ENCODE measurements around the gene ESD. TPM values are rescaled to one million over a fixed set of nuclear protein-coding genes. Genes with fewer than 3 reads are reported as not detected.
"Not testable (repeated sequence)": the region's sequence is repeated elsewhere in the genome, so short reads cannot be mapped to it uniquely, and the experiment has no call there.

The ESD gene
- total RNA-seq, 1 donor from 2014 or later, result 96.9 TPM

DNA sequence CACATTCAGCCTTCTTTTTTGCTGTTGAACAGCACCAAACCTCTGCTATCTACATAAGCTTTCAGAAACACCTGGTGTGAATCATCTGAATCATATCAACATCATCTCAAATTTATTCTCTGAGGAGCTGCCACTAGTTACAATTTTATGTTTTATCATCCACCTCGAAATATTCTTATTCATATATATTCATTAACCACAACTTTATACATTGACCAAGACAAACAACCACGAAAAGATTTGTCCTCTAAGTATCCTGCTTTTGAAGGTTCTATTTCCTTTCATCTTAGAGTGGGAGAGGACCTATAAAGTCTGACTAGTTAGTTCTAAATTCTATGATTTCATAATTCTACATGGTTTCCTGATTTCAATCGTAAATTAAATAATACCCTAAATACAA lies 18.9 kb downstream of the ESD start:
- Mint-ChIP-seq H3K4me1 (ENCODE audit: low read depth) (no peaks in the 10 kb centered on the region), H3K27ac (no peak overlapping the region), H3K36me3 (ENCODE audit: insufficient read depth) (peaks cover 25% of the 10 kb centered on the region), H3K4me3 (ENCODE audit: low read depth) (no peak overlapping the region), H3K9me3 (ENCODE audit: low read depth) (no peaks in the 10 kb centered on the region), H3K27me3 (no peaks in the 10 kb centered on the region)
- no peak for TF ChIP-seq CTCF (IDR thresholded peaks at IDR 0.05; ENCODE audit: unreplicated experiment)
- no peak for DNase-seq (ENCODE audit: low spot score, unreplicated experiment)

GRCh38 chr13:46775385-46776107 lies 21.4 kb downstream of the ESD start:
- H3K4me3 Mint-ChIP-seq (ENCODE audit: low read depth), result no peak overlapping the region

DNA sequence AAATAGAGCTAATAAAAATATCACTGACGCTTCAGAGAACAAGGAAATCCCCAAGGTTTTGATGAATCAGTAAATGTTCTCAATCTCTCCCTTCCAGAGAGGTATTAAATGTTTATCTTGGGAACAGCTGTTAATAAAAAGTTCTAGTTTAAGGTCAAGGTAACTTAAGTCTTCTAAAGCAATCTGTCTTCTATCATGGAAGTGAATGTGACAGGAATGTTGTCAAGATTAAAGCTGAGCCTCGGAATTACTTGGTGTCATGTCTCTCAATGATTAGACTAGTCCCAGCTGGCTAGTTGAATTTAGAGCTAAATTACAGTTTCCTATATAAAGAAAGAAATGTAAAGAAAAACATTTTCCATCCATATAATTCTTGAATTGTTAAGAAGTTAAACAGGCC lies 23.4 kb downstream of the ESD start:
- Mint-ChIP-seq H3K4me1 (ENCODE audit: low read depth) (no peaks in the 10 kb centered on the region), H3K27ac (no peak overlapping the region), H3K27me3 (no peaks in the 10 kb centered on the region), H3K4me3 (ENCODE audit: low read depth) (no peak overlapping the region), H3K9me3 (ENCODE audit: low read depth) (no peaks in the 10 kb centered on the region), H3K36me3 (ENCODE audit: insufficient read depth) (peaks cover 31% of the 10 kb centered on the region)
- no peak for DNase-seq (ENCODE audit: low spot score, unreplicated experiment)
- no peak for TF ChIP-seq CTCF (IDR thresholded peaks at IDR 0.05; ENCODE audit: unreplicated experiment)

More at GRCh38 chr13:46775385-46776107, 21.4 kb downstream of the ESD start:
- H3K4me1 Mint-ChIP-seq (ENCODE audit: low read depth), result no peaks in the 10 kb centered on the region
- DNase-seq (ENCODE audit: low spot score, unreplicated experiment), result no peak
- H3K9me3 Mint-ChIP-seq (ENCODE audit: low read depth), result no peaks in the 10 kb centered on the region
- no peaks in the 10 kb centered on the region for H3K27me3 Mint-ChIP-seq
- H3K27ac Mint-ChIP-seq, result no peak overlapping the region
- TF ChIP-seq CTCF (IDR thresholded peaks at IDR 0.05; ENCODE audit: unreplicated experiment), result no peak
- peaks cover 32% of the 10 kb centered on the region for H3K36me3 Mint-ChIP-seq (ENCODE audit: insufficient read depth)

GRCh38 chr13:46771693-46772092 lies 25.3 kb downstream of the ESD start:
- Mint-ChIP-seq H3K27ac (no peak overlapping the region), H3K9me3 (ENCODE audit: low read depth) (no peaks in the 10 kb centered on the region), H3K27me3 (no peaks in the 10 kb centered on the region), H3K4me1 (ENCODE audit: low read depth) (no peaks in the 10 kb centered on the region), H3K36me3 (ENCODE audit: insufficient read depth) (peaks cover 25% of the 10 kb centered on the region), H3K4me3 (ENCODE audit: low read depth) (no peak overlapping the region)
- DNase-seq (ENCODE audit: low spot score, unreplicated experiment), result no peak
- TF ChIP-seq CTCF (IDR thresholded peaks at IDR 0.05; ENCODE audit: unreplicated experiment), result no peak

GRCh38 chr13:46769925-46770324 lies 27.0 kb downstream of the ESD start:
- DNase-seq (ENCODE audit: low spot score, unreplicated experiment); H3K4me3 Mint-ChIP-seq (ENCODE audit: low read depth); H3K27ac Mint-ChIP-seq; H3K9me3 Mint-ChIP-seq (ENCODE audit: low read depth); H3K27me3 Mint-ChIP-seq; H3K4me1 Mint-ChIP-seq (ENCODE audit: low read depth): not testable (repeated sequence)
- peaks cover 22% of the 10 kb centered on the region for H3K36me3 Mint-ChIP-seq (ENCODE audit: insufficient read depth)

DNA sequence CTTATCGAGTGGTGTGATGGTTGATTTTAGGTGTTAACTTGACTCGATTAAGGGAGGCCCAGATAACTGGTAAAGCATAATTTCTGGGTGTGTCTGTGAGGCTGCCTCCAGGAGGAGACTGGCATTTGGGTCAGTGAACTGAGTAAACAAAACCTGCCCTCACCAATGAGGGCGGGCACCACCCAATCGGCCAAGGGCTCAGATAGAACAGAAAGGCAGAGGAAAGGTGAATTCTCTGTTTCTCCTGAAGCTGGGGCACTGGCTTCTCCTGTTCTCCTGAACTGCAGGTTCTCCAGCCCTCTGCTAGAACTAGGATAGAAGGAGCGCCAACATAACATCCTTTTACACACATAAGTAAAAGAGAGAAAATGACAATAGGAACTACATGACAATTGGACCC lies 35.1 kb downstream of the ESD start:
- H3K4me1 Mint-ChIP-seq (ENCODE audit: low read depth), result no peaks in the 10 kb centered on the region
- no peak overlapping the region for H3K4me3 Mint-ChIP-seq (ENCODE audit: low read depth)
- no peak for TF ChIP-seq CTCF (IDR thresholded peaks at IDR 0.05; ENCODE audit: unreplicated experiment)

More for the DNA sequence above, 35.1 kb downstream of the ESD start:
- no peak for DNase-seq (ENCODE audit: low spot score, unreplicated experiment)
- no peaks in the 10 kb centered on the region for H3K27me3 Mint-ChIP-seq
- H3K27ac Mint-ChIP-seq, result no peak overlapping the region
- no peaks in the 10 kb centered on the region for H3K36me3 Mint-ChIP-seq (ENCODE audit: insufficient read depth)
- H3K9me3 Mint-ChIP-seq (ENCODE audit: low read depth), result no peaks in the 10 kb centered on the region
